Kasumi-1 (cell line): ENCODE measurements around the gene PVR.
"Not testable (repeated sequence)": the region's sequence is repeated elsewhere in the genome, so short reads cannot be mapped to it uniquely, and the experiment has no call there.

ENCODE experiments used
- DNase-seq, 2 experiments: peaks; one replicate each; lab custom pipeline; 2025; lab: John Stamatoyannopoulos, UW

The PVR gene

DNA sequence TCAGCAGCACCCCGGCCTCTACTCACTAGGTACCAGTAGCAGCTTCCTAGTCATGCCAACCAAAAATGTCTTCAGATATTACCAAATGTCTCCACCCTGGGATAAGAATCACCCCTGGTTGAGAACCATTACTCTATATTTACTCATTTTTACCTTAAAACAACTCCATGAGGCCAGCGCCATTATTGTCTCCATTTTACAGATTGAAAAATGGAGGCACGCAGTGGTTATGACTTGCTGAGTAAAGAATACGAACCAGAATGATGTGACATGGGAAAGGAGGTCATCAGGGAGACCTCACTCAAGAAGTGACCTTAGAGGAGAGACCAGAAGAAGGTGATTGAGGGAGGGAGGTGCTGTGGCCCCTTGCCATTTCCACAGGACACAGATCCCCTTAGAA lies 29.8 kb downstream of the PVR start:
- DNase-seq = no peak

DNA sequence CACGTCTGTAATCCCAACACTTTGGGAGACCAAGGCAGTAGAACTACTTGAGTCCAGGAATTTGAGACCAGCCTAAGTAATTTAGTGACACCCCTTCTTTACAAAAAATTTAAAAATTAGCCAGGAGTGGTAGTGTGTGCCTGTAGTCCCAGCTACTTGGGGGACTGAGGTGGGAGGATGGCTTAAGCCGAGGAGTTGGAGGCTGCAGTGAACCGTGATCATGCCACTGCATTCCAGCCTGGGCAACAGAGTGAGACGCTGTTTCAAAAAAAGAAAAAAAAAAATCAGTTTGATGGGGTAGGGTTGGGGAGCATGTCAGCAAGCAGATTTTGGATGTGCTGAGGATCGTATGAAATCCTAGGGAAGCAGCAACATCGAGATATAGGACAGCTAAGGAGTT lies 31.8 kb downstream of the PVR start:
- no peak for DNase-seq

DNA sequence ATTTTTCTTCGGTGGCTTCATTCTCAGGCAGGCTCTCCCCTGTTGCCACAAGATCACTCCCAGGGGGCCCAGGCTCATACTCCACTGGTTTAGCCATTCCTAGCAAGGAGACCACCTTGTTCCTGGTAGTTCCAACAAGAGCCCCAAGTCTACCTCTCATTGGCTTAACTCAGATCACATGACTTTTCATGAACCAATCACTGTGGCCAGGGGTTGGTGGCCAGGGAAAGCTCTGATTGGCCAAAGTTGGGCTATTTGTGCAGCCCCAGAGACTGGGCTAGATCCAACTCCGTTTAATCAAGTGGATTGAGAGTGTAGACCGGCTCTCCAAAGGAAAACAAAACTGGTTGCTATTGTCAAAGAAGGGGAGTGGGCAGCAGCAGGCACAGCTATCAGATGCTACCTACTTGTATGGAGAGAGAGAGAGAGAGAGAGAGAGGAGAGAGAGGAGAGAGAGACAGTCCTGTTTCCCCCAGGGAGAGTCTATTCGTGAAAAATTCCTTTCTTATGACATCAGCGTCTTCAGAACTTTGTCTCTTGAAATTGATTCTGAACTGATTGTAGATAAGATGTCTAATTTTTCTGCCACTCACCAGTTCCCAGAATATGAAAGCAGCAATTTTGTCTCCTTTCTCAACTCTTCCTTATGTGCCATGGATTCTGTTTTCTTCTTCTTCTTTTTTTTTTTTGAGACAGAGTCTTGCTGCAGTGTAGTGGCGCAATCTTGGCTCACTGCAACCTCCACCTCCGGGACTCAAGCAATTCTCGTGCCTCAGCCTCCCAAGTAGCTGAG lies 33.5 kb downstream of the PVR start:
- no peak for DNase-seq

DNA sequence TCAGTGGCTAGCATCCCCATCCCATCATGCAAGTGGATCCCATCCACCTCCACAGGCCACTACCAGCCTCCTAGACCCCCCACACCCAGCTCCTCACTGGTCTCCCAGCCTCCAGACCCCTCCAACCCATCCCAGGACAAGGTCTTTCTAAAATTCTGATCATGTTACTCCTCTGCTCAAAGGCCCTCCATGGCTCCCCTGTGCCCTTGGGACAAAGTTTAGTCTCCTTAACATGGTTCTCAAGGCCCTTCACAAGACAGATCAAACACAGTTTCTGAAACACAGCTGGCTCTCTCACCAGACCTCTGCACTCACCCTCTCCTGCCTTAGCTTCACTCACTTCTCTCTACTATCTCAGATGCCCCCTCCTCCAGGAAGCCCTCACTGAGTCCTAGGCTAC lies 36.8 kb downstream of the PVR start:
- DNase-seq = no peak

DNA sequence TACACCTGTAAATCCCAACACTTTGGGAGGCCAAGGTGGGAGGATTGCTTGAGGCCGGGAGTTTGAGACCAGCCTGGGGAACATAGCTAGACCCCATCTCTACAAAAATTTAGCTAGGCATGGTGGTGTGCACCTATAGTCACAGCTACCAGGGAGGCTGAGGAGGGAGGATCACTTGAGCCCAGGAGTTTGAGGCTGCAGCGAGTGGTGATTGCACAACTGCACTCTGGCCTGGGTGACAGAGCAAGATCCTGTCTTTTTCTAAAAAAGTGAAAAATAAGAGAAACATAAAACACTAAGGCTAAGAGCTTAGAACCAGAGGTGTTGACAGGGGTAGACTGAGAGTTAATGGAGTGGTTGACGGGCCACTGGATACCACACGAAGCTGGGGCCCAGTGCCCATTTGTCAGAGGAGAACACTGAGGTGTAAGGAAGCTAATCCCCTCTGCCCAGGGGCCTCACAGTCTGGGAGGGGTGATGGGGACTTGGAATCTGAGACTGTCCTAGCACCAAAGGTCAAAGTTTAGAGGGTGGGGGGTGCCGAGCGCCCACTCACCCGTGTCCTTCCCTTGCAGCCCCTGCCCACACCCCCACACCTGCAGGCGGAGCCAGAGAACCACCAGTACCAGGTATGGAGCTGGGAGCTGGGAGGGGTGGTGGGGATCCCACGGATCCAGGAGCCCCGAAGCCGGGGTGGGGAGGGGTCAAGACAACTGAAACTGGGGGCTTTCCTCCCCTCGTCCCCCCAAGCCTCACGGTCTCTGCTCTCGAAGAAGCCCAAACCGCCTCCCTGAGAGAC lies 38.5 kb downstream of the PVR start:
- DNase-seq = no peak

DNA sequence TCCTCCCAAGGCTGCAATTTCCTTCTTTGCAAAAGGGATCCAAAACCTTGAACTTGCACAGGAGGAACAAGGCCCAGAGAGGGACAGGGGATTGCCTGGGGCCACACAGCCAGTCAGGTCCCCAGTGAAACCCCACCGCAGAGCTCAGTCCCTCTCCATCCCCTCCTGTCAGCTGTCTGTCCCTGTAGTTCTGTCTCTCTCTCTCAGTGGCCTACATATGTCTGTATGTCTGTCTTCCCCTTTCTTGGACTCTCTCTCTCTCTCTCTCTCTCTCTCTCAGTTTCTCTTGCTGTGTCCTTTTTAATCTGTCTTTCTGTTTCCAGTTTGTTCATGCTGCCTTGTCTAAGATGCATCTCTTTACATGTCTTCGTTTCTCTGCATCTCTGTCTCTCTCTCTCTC lies 39.1 kb downstream of the PVR start:
- DNase-seq = no peak

DNA sequence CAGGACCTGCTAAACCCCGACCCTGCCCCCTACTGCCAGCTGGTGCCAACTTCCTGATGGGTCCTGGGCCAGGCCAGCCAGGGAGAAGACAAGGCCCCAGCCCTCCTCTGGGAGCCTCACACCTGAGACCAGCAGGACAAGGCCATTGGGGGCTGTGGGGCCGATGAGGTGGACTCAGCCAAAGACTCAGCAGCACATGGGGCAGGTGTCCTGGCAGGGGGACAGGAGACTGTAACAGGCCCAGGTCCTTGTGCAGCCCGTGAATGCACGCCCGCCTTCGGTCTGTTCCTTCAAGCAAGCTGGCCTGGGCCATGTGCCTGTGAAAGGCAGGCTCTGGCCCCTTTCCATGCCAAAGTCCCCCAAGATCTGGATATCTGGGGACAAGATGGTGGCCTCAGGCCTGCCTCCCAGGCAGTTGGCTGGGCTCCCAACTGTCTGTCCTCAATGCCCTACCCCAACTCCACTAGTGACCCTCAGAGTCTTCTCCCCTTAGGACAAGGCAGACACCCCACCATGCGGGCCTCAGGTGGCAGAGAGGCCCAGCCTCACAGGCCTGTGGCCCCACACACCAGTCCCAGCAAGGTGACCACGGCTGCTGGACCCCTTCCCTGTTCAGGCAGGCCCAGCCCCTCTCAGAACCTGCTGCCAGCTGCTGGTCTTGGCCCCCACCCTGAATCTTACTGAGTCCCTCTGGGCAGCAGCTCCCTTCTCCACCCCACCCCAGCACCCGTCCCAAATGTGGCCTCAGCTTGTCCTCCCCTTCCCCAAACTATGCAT lies 39.9 kb downstream of the PVR start:
- DNase-seq = no peak

DNA sequence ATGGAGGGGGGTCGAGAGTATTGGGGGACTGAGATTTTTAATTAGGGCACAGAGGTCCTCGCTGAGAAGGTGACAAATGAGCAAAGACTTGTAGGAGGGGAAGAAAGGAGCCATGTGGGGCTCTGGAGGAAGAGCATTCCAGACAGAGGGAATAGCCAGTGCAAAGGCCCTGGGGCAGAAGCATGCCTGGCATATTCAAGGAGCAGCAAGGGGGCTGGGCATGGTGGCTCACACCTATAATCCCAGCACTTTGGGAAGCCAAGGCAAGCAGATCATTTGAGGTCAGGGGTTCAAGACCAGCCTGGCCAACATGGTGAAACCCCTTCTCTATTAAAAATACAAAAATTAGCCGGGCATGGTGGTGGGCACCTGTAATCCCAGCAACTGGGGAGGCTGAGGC lies 40.7 kb downstream of the PVR start:
- not testable (repeated sequence) for DNase-seq

DNA sequence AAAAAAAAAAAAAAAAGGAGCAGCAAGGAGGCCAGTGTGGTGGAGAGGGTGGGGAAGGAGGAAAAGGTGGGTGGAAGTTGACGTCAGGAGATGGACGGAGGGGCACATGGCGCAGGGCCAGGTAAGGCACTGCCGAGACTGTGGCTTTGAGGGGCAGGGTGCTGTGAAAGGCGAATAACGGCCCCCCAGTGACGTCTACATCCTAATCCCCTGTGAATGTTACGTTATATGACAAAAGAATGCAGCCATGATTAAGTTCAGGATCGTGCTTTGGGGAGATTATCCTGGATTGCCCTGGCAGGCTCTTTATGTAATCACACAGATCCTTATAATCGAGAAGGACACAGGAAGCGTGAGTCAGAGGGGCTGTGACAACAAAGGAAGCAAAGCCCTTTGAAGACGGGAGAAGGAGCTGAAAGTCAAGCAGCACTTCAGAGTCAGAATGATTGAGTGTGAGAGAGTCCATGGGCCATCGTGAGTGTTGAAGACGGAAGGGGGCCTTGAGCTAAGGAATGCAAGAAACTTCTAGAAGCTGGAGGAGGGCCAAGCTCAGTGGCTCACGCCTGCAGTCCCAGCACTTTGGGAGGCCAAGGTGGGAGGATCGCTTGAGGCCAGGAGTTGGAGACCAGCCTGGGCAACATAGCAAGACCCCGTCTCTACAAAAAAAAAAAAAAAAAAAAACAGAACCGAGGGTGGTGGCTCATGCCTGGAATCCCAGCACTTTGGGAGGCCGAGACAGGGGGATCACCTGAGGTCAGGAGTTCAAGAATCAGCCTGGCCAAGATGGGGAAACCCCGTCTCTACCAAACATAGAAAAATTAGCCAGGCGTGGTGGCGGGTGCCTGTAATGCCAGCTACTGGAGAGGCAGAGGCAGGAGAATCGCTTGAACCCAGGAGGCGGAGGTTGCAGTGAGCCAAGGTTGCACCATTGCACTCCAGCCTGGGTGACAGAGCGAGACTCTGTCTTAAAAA lies 41.5 kb downstream of the PVR start:
- DNase-seq = no peak

DNA sequence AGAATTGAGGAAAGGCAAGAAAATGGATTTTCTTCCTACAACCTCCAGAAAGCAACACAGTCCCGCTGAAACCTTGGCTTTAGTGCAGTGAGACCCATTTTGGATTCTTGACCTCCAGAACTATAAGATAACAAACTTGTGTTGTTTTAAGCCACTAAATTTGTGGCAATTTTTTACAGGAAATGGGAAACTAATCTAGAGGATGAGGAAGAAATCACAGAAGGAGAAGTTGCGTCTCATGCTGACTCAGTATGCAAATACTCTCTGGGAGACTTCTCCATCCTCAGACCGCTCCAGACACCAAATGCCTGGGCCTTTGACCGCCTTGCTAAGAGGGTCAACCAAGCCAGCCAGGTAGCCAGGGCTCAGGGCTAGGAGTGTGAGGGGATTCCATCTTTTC lies 42.2 kb downstream of the PVR start:
- peak; percentile 6 to 23 for DNase-seq

DNA sequence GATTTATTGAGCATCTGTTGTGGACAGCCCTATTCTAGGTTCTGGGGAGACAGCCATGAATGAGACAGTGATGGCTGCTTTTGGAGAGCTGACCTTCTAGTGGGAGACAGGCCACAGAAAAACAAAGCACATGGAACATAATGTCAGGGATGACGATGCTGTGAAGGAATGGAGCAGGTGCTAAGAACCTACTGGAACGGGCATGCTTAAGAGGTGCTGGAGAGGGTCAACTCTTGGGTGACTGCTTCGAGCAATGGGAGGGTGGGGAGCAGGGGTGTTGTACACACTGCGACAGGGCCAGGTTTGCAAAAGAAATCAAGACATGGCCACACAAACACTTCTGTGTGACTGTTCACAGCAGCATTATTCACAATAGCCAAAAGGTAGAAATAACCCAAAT lies 43.2 kb downstream of the PVR start:
- no peak for DNase-seq

DNA sequence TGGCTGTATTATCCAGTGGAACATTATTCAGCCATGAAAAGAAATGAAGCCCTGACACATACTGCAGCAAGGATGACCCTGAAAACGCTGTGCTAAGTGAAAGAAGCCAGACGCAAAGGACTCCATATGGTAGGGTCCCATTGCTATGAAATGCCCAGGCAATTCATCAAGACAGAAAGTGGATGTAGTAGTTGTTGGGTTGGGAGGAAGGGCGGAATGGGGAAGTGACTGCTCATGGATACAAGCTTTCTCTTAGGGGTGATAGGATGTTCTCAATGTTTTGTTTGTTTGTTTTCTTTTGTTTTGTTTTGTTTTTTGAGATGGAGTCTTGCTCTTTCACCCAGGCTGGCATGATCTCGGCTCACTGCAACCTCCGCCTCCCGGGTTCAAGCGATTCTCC lies 44.2 kb downstream of the PVR start:
- peak in 1 of 2 experiments; percentile 13 for DNase-seq

DNA sequence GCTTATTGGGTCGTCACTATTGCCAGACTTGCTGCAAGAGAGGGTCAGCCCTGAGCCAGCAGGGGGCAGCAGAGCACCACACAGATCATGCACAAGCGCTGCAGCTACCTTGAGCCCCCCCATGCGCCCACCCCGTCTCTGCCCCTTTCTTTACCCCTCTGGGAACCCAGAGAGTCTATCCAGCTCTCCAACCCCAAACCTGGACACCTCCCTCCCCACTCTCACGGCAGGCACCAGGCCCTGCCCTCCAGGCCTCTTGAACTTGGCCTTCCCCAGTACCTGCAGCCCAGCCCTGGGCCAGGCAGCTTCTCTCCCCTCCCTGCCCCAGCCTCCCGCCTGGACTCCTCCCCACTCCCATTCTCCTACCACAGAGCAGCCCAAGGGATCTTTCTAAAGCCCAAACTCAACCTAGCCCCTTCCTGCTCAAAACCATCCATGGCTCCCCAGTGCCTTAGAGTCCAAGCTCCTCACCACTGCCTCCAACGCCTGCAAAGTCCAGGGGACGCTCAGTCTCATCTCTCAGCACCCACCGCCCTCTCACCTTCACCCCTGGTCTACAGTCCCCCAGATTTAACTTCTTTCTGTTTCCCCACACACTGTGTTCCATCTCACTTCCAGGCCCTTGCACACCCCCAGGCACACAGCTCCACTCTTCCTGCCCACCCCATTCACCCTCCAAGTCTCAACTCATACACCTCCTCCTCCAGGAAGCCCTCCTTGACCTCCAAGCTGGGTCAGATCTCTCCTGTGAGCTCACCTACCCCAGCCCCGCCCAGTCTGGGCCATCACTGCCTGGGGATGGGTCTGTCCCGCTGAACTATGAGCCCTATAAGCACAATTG lies 45.8 kb downstream of the PVR start:
- peak; percentile 60 to 69 for DNase-seq

DNA sequence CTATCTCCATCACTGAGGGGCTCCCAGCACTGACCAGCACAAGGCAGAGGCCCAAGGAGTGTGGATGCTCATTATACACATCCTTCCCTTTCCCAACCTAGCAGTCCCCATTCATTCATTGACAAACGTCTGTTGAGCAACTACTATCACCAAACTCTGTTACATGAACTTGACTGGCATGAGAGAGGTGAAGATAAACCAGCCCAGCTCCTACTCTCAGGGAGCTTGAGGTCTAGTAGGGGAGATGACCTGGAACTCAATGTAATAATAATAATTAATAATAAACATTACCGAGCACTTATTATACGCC lies 46.4 kb downstream of the PVR start:
- DNase-seq = no peak

DNA sequence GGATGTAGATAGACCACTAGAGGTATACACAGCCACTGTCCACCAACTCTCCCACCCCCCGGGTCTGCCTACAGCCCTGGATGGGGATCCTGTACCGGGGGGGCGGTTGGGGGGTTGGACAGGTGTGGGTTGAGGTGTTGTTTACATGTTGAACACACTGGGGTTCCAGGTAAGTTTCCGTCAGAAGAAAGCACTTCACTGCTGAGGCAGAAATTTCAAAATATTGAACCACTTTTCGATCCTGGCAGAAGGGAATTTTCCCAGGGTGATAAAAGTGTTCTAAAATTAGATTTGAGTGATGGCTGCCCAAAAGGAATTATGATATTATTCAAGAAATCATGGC lies 48.6 kb downstream of the PVR start:
- DNase-seq = no peak

DNA sequence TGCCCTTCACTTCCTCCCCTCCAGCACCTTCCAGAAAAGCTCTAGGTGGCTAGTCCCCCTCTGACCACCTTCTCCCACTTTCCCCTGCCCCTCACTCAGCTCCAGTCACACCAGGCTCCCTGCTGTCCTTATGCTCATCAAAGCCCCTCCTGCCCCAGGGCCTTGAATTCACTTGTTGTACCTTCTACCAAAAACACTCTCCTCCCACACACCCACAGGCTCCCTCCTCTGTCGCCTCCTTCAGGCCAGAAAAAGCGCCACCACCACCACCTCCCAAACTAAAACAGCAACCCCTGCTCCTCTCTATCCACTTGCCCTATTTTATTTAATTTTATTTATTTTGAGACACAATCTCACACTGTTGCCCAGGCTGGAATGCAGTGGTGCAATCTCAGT lies 50.5 kb downstream of the PVR start:
- DNase-seq = peak; percentile 4 to 16

DNA sequence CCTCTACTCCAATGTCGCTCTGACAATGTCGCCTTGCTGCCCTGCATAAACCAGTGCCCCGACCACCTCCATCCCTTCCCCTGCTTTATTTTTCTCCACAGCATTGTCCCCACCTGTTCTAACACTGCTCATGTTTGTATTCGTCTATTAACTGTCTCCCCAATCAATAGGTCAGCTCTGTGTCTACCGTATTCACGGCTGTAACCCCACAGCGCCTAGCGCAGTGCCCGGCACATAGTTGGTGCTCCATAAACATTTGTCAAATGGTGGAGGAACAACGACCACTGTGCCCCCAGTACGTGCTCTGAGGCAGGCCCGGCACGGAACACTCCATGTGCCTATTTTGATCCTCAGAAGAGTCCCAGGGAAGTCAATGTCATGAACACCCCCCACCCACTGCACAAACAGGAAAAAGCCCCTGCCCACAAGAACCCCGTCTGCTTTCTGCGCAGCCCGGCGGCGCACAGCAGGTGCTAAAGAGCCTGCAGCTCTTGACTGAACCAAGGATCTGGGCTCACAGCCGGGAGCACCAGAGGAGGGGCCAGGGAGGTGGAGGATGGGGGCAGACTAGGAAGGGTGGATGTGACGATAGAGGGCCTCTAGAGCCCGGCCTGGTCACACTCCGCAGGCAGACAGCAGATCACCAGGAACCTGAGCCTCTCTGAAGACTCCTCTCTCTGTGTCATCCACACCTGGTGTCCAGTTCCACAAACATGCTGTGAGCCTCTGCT lies 53.4 kb downstream of the PVR start:
- no peak for DNase-seq

DNA sequence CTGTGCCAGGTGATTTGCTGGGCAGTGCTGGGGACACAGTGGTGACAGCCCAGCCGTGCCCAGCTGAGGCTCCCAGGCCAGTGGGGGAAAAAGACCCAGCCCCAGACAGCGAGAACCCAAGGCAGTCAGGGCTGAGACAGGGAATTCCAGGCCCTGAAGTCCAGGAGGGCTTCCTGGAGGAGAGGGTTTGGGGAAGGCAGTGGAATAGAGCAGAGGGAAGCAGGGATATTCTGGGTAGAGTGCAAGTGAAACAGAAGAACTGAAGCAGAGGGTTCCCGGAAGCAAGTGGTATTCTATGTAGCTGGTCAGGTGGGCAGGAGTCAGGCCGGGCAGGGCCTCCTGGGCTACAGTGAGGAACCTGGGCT lies 53.9 kb downstream of the PVR start:
- DNase-seq = no peak

DNA sequence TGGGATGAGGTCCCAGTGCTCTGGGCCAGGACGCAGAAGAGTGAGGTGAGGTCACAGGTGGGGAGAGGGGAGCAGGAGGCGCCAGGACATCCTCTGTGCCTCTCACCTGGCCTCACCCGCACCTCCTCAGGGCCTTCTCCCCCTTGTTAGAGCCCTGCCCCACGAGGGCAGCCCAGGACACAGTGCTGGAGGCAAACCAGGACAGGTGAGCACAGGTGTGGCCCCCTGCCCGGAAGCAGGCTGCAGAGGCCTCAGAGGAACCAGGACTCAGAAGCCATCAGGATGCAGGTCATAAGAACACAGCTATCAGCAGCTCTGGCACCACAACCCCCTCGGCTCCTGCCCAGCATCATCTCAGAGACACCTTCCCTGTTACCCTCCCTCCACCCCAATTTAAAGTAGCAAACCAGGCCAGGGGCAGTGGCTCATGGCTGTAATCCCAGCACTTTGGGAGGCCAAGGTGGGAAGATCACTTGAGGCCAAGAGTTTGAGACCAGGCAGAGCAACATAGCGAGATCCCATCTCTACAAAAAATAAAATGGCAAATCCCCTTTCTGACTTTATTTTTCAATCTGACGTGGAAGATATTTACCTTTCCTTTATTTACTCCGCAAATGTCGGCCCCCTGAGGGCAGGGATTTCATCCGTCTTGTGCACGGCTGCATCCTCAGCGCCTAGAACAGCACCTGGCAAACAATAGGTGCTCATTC lies 54.9 kb downstream of the PVR start, which contains the start of gene CEACAM16:
TSS of gene CEACAM16 (plus strand) at position 660 of the 710 bp plus-strand sequence. CDS start 2,306 bp downstream, outside the sequence.
- no peak for DNase-seq
